Measurements from ENCODE around the gene AKR1C8. TPM values are rescaled to one million over a fixed set of nuclear protein-coding genes. Genes with fewer than 3 reads are reported as not detected.
"Not testable (repeated sequence)": the region's sequence is repeated elsewhere in the genome, so short reads cannot be mapped to it uniquely, and the experiment has no call there.

Gene AKR1C8
- 0.20 TPM for polyA plus RNA-seq (ENCODE audit: insufficient read length)
- long read RNA-seq, donor 1, result 0 reads
- long read RNA-seq, donor 2, result 0 reads
- long read RNA-seq, donor 3, result 0 reads
- long read RNA-seq, donor 4, result 0 reads
- long read RNA-seq, donor 5, result 0 reads
- long read RNA-seq, donor 6, result 0 reads
- long read RNA-seq, donor 7, result 0 reads
- long read RNA-seq, donor 8, result 0 reads

GRCh38 chr10:5184987-5185775 is at the start of gene AKR1C8:
AKR1C8 (minus strand) TSS chr10:5185150; CDS start chr10:5185104, 46 bp downstream.
- DNase-seq, result peak; percentile 19

DNA sequence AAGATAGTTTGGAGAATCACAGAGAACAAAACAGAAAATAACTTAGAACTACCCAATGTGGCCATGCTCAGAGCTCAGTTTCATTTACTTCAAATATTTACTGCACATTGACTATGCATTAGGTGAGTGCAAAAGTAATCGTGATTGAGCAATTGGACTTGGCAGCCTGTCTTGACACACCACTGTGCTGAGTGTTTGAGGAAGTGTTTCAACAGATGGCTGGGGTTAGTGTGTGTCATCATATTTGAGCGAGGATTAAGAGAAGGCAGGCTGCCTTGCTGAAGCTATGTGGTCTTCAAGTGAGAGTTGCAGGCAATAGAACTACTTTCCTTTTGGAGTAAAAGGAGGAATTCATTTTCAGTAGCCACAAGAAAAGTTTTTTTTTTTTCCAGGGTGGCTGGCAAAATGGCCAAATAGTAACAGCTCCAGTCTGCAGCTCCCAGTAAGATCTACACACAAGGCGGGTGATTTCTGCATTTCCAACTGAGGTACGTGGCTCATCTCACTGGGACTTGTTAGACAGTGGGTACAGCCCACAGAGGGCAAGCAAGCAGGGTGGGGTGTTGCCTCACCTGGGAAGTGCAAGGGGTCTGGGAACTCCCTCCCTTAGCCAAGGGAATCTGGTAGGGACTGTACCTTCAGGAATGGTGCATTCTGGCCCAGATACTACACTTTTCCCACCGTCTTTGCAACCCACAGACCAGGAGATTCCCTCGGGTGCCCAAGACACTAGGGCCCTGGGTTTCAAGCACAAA is 49.3 kb upstream of the AKR1C8 start:
- DNase-seq, result no peak

DNA sequence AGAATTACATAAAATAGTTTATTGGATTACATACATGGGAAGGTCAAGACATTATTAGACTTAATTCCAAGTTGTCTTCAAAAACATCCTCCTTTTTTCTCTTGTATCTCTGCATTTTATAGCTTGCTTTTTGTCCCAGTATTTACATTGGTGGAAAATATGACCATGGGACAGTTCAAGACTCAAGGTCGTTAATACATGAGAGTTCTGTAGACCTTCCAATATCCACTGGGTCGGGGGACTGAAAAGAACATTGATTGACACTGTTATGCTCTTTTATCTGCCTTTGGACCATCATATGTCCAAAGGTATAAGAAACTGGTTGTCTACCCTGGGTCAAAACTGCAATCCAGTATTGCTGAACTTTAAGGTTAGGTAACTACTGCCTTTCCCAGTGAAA is 48.4 kb upstream of the AKR1C8 start:
- DNase-seq, result no peak

DNA sequence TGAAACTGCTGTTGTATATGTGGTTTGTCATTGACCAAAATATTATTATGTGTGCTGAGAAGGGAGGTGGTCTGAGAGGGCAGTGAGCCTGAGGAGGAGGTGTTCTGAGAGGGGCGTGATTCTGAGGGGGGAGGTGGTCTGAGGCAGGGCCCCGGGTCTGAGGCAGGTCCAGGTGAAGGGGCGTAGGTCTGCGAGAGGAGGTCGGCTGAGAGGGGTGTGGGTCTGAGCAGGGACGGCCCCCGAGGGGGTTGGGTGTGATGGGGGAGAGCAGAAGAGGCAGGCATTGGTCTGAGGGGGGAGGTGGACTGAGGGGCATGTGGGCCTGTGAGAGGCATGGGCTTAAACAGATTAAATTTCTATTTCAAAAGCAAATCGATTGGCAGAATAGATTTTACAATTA is 44.1 kb upstream of the AKR1C8 start:
- no peak for DNase-seq

GRCh38 chr10:5222942-5223341 is 38.0 kb upstream of the AKR1C8 start:
- not testable (repeated sequence) for DNase-seq

GRCh38 chr10:5219262-5219661 is 34.3 kb upstream of the AKR1C8 start:
- DNase-seq, result no peak

DNA sequence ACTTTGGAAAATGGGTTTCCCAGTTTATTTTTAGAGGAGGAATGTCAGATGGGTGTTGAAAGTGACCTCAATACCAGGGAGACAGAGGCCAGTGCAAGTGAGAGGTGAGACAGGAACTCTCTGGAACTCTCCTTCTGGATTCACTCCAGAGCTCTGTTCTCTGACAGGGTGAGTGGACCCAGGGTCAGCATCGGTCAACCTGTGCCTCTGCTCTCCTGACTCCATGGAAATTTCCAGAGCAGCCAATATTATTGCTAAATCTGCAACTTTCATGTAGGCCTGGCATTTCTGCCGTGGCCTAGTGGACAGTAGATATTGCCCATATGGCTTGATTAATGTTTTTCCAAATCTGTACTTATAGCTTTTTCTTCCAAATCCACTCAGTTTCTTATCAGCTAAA is 31.9 kb upstream of the AKR1C8 start:
- no peak for DNase-seq

- no peak for DNase-seq
Observed at GRCh38 chr10:5211696-5212536, 27.0 kb upstream of the AKR1C8 start.

GRCh38 chr10:5210261-5210660 is 25.3 kb upstream of the AKR1C8 start:
- DNase-seq, result not testable (repeated sequence)

DNA sequence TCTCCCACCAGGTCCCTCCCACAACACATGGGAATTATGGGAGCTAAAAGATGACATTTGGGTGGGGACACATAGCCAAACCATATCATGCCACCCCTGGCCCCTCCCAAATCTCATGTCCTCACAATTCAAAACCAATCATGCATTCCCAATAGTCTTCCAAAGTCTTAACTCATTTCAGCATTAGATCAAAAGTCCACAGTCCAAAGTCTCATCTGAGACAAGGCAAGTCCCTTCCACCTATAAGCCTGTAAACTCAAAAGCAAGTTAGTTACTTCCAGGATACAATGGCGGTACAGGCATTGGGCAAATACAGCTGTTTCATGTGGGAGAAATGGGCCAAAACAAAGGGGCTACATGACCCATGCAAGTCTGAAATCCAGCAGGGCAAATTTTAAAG is 24.8 kb upstream of the AKR1C8 start:
- DNase-seq, result not testable (repeated sequence)

DNA sequence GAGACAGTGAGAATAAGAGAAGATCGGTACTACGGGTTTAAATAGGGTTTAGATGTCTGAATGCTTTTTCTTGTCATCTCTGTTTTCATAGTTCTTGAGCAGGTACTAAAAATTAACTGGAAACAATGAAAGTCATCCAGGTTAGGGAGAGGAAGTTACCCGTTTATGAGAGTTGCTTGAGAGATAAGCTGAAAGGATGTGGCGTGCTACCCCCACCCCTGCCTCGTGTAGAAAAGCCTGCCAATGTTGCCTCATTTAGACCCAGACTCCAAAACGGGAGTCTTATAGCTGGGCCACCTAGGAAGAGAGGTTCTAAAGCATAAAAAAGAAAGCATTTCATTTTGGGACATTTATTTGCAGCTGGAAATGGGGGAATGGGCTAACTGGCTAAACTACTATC is 21.8 kb upstream of the AKR1C8 start:
- no peak for DNase-seq

DNA sequence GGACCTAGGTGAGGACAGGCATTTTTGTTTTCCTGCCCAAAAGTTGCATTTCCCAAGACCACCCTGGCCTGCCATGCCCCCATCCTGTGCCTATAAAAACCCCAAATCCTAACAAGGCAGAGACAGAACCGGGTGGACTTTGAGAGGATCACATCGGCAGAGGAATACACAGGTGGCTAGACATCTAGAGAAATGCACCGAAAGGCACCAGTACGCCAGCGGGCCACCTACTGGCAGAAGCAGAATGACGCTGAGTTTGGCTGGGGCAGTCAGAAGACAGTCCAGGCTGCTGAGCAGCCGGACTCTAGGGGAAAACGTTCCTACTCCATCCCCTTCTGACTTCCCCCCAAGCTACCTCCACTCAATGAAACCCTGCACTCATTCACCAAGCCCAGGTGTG is 14.4 kb upstream of the AKR1C8 start:
- no peak for DNase-seq

DNA sequence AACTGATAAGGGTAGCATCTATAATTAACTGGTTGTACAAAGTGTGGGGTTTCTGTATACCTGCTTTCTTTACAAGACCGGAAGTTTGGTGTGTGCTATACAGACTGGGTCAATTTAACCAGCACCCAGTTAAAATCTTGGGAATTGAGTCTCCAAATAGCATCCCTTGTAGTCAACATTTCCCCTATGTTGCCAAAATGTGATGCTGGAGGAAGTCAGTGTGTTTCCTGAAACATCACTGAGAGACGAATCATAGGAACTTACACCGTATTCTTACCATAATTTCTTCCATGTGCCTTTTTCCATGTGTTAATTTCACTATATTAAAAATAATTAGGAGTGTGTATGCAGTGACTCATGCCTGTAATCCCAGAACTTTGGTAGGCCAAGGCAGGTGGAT is 13.4 kb upstream of the AKR1C8 start:
- no peak for DNase-seq

DNA sequence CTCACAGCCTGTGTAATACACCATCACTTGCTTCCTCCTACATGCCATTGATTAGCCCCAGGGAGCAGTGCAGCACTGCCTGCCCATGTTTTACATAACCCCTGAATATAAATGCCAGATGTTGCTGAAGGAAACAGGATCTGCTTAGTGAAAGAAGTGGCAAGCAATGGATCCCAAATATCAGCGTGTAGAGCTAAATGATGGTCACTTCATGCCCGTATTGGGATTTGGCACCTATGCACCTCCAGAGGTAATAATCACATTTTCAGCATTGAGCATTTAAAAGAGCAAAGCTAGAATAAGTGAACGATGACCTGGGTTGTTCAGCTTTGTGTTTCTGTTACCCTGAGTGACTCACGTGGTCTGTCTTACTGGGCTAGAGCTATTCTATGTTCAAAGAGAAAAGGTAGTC is 11.8 kb upstream of the AKR1C8 start, which contains the start of gene AKR1C4:
Gene AKR1C4, plus strand, starts transcription at position 136 of the 412 bp plus-strand sequence. Its CDS starts 31 bp downstream, at position 167.
- DNase-seq, result no peak

- DNase-seq, result no peak
Observed at GRCh38 chr10:5195727-5196374, 10.9 kb upstream of the AKR1C8 start.

GRCh38 chr10:5194431-5194830 is 9.5 kb upstream of the AKR1C8 start:
- DNase-seq, result no peak

GRCh38 chr10:5188358-5188757 is 3.4 kb upstream of the AKR1C8 start:
- no peak for DNase-seq

- DNase-seq, result no peak
Observed at GRCh38 chr10:5187867-5188266, 2.9 kb upstream of the AKR1C8 start.

DNA sequence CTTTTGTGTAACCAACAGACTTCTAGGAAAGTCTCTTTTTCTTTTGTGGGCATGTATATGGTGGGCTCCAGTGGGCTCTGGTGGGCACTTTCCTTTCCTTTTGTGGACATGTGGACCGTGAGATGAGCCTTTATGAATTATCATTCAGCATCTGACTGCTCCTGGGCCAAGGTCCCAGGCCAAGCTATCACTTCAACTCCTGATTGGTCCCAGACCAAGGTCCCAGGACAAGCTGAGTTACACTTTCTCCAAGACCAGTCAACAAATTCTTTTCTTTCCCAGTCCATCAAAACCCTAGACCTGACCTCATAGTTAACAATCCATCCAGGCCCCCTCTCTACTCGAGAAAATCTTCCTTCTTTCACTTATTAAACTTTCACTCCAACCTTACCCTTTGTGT is 1.0 kb downstream of the AKR1C8 start:
- no peak for DNase-seq

DNA sequence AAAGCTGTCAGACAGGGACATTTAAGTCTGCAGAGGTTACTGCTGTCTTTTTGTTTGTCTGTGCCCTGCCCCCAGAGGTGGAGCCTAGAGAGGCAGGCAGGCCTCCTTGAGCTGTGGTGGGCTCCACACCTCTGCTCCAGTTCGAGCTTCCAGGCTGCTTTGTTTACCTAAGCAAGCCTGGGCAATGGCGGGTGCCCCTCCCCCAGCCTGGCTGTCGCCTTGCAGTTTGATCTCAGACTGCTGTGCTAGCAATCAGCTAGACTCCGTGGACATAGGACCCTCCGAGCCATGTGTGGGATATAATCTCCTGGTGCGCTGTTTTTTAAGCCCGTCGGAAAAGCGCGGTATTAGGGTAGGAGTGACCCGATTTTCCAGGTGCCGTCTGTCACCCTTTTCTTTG is 4.4 kb downstream of the AKR1C8 start:
- DNase-seq, result not testable (repeated sequence)

GRCh38 chr10:5175581-5175980 is 9.4 kb downstream of the AKR1C8 start:
- not testable (repeated sequence) for DNase-seq

Measured in left kidney (tissue), 8 donors.